Measurements from ENCODE around the gene CERS5. TPM values are rescaled to one million over a fixed set of nuclear protein-coding genes. Genes with fewer than 3 reads are reported as not detected.
A peak's percentile ranks its signal among the peaks of the same experiment; 100 is the strongest.

The CERS5 gene
- total RNA-seq, 4 donors from 2014 or later, result 13.0 to 27.5 (median 21.2) TPM

DNA sequence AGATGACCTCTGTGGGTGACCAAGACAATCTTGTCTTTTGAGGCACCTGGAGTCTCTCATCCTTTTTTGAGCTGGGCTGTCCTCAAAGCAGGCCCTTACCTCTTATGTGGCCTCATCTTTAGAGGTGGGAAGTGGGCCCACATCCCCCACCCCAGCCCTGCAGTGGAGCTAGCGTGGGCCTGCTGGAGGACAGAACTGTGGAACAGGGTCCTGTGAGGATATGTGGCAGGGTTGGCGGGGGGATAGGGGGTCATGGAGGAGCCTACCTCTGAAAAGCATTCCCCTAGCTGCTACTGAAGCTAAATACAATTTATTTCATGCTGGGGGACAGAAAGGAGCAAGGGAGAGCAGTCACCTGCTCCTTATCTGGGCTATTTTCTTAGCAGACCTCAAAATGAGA, 63.8 kb downstream of the CERS5 start:
- 100% methylated on average over 1 of the region's 2 CpGs; no CpG with 5 or more reads in 1 of the 2 donors for WGBS, 2 donors
- DNase-seq, result no peak
- TF ChIP-seq, protein P1, sequence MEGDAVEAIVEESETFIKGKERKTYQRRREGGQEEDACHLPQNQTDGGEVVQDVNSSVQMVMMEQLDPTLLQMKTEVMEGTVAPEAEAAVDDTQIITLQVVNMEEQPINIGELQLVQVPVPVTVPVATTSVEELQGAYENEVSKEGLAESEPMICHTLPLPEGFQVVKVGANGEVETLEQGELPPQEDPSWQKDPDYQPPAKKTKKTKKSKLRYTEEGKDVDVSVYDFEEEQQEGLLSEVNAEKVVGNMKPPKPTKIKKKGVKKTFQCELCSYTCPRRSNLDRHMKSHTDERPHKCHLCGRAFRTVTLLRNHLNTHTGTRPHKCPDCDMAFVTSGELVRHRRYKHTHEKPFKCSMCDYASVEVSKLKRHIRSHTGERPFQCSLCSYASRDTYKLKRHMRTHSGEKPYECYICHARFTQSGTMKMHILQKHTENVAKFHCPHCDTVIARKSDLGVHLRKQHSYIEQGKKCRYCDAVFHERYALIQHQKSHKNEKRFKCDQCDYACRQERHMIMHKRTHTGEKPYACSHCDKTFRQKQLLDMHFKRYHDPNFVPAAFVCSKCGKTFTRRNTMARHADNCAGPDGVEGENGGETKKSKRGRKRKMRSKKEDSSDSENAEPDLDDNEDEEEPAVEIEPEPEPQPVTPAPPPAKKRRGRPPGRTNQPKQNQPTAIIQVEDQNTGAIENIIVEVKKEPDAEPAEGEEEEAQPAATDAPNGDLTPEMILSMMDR (IDR thresholded peaks at IDR 0.05), result no peak
- TF ChIP-seq POLR2A (IDR thresholded peaks at IDR 0.05), result no peak
- no peak overlapping the region for H3K4me3 ChIP-seq
- H3K27ac ChIP-seq, result peak overlapping the region in 3 of 4 donors; percentile 5 to 26 (median 24)
- peaks cover 9 to 34% (median 12%) of the 10 kb centered on the region in 3 donors for H3K36me3 ChIP-seq
- H3K4me1 ChIP-seq, result peaks cover 17 to 36% (median 20%) of the 10 kb centered on the region in 3 donors
- intact Hi-C loops (cut with DNase I), result no loop called here
- H3K9me3 ChIP-seq, result no peaks in the 10 kb centered on the region
- no peaks in the 10 kb centered on the region for H3K27me3 ChIP-seq

DNA sequence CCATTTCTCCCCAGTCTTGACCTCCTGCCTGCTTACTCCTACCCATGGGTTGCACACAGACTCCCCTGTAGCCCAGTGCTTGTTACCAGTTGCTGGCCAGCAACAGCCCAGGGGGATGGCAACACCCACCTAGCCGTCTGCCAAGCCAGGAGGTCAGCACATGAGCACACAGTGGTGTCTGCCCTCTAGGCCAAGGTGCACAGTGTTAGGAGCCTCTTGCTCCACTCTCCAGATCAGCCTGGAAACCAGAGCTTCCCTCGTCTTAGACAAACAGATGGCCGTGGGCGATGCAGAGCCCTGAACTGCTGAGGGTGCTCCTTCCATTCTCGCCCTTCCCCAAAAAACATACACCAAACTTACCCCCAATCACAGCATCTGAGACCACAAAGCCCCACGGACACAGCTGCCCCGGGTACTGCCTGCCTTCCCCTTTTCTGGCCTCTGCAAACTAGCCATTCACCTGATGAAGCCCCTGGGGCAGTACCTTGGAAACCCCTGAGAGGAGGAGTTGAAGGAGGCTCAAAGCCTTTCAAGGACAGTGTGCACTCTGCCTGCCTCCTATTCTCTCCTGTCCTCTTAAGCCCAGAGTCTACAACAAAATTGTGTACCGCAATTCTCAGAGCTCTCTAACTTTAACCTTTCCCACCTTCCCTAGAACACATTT, 64.4 kb downstream of the CERS5 start:
- Histone ChIP-seq H3K4me3 (no peak overlapping the region), H3K4me1 (peaks cover 17 to 36% (median 20%) of the 10 kb centered on the region in 3 donors), H3K9me3 (no peaks in the 10 kb centered on the region), H3K27ac (no peak overlapping the region), H3K36me3 (peaks cover 14 to 39% (median 16%) of the 10 kb centered on the region in 3 donors), H3K27me3 (no peaks in the 10 kb centered on the region)
- intact Hi-C loops (cut with DNase I), result no loop called here
- DNase-seq, result no peak
- TF ChIP-seq, protein P1 (IDR thresholded peaks at IDR 0.05), result no peak
- TF ChIP-seq POLR2A (IDR thresholded peaks at IDR 0.05), result no peak
- WGBS, 2 donors, result 75 to 79% methylated on average over 4 to 7 of the region's 8 CpGs

DNA sequence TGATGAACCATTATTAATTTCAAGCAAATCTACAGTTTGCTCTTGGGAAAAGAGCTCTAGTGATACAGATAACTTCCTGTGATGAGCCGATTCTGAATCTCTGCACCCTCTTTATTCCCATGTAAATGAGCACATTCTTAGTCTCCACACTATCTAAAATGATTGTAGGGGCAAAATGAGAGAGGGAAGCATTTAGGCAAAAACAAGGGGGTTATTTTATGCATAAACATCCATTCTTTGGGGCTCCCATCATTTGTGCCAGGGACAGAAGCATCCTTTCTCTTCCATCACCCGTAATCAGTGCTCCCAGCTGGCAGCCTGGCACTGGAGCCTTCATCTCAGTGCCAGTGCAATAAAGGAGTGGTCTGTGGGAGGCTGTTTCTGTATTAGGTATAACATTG, 65.0 kb downstream of the CERS5 start:
- DNase-seq, result no peak

DNA sequence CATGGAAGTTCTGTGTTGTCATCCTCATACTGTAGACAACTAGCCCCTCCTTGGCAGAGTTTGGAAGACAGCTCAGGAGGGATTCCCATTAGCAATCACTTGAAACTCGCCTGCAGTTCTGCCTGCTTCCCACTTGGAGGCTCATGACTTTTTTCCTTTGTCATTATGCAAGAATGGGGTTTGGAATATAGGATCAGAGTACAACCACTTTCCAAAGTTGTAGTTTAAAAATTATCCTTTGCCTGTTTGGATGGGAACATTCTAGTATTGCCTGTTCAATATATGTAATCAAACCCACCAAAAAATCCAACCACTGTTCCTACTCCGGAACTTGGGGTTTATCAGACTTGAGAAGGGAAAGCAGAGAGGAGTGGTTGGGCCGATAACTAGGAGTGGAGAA, 65.5 kb downstream of the CERS5 start:
- Histone ChIP-seq H3K9me3 (no peaks in the 10 kb centered on the region), H3K4me1 (peaks cover 17 to 36% (median 20%) of the 10 kb centered on the region in 3 donors), H3K36me3 (peaks cover 23 to 51% (median 24%) of the 10 kb centered on the region in 3 donors), H3K27me3 (no peaks in the 10 kb centered on the region), H3K27ac (no peak overlapping the region), H3K4me3 (no peak overlapping the region)
- WGBS, 2 donors, result 73 to 77% methylated on average over 3 of the region's 3 CpGs
- no peak for DNase-seq
- TF ChIP-seq POLR2A (IDR thresholded peaks at IDR 0.05), result no peak
- TF ChIP-seq, protein P1 (IDR thresholded peaks at IDR 0.05), result peak in 4 of 6 experiments; percentile 37 to 43 (median 40)
- intact Hi-C loops (cut with DNase I), result no loop called here

More for the DNA sequence above, 65.0 kb downstream of the CERS5 start:
- Histone ChIP-seq H3K4me3 (no peak overlapping the region), H3K27ac (no peak overlapping the region), H3K27me3 (no peaks in the 10 kb centered on the region), H3K36me3 (peaks cover 19 to 46% (median 20%) of the 10 kb centered on the region in 3 donors), H3K4me1 (peaks cover 17 to 36% (median 20%) of the 10 kb centered on the region in 3 donors), H3K9me3 (no peaks in the 10 kb centered on the region)
- TF ChIP-seq, protein P1 (IDR thresholded peaks at IDR 0.05), result no peak
- no peak for TF ChIP-seq POLR2A (IDR thresholded peaks at IDR 0.05)
- 78 to 85% methylated on average over 2 of the region's 2 CpGs for WGBS, 2 donors
- intact Hi-C loops (cut with DNase I), result no loop called here

DNA sequence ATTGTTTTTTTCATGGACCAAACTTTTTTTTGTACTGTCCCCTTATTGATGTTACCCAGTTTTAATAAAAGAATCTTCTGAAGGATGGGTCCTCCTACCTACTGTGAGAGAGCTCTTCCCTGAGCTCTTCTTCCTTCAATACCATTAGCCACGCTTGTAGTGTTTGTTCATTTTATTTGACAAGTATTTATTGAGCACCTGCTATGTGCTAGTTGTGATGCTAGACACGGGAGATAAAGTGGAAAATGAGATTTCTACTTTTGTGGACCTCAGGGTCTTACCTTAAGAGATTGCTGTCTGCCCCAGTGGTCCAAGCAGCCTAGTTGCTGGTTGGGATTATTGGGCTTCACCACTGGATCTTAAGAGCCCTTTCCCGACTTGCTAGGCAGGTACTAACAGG, 66.6 kb downstream of the CERS5 start:
- TF ChIP-seq, protein P1 (IDR thresholded peaks at IDR 0.05), result no peak
- no peak for TF ChIP-seq POLR2A (IDR thresholded peaks at IDR 0.05)
- 64 to 72% methylated on average over 3 of the region's 3 CpGs for WGBS, 2 donors
- Histone ChIP-seq H3K27me3 (no peaks in the 10 kb centered on the region), H3K27ac (no peak overlapping the region), H3K36me3 (peaks cover 30 to 62% (median 33%) of the 10 kb centered on the region in 3 donors), H3K4me3 (no peak overlapping the region), H3K9me3 (no peaks in the 10 kb centered on the region), H3K4me1 (peaks cover 17 to 36% (median 20%) of the 10 kb centered on the region in 3 donors)
- intact Hi-C loops (cut with DNase I), result no loop called here
- no peak for DNase-seq

Measured in esophagus squamous epithelium (tissue), 5 donors.